Smooth muscle cell (in vitro differentiated cells): ENCODE results near the gene RAP1A. TPM values are rescaled to one million over a fixed set of nuclear protein-coding genes. Genes with fewer than 3 reads are reported as not detected.

ENCODE experiments used
- DNase-seq: peaks from one replicate; lab custom pipeline; 2025; ENCODE audit not compliant: unreplicated experiment; lab: John Stamatoyannopoulos, UW
- H2AFZ ChIP-seq: fragments of 200-600 bp; sonication (generic); 2 replicates; pipeline ENCODE4 v1.6.0; 2016; ENCODE audit warnings: antibody characterized with exemption, low read depth, mild to moderate bottlenecking
- H3F3A ChIP-seq: fragments of 200-600 bp; sonication (generic); 2 replicates; pipeline ENCODE4 v1.6.0; 2017; ENCODE audit warnings: antibody characterized with exemption, low read depth
- H3K27ac ChIP-seq: fragments of 200-600 bp; sonication (generic); 2 replicates; pipeline ENCODE4 v1.5.1; 2016; ENCODE audit warnings: low read depth, mild to moderate bottlenecking
- H3K27me3 ChIP-seq: fragments of 200-600 bp; sonication (generic); 2 replicates; pipeline ENCODE4 v1.6.1; 2016; ENCODE audit warnings: low read depth, mild to moderate bottlenecking
- H3K36me3 ChIP-seq: fragments of 200-600 bp; sonication (generic); 2 replicates; pipeline ENCODE4 v1.5.1; 2016; ENCODE audit warnings: low read depth
- H3K4me1 ChIP-seq: fragments of 200-600 bp; sonication (generic); 2 replicates; pipeline ENCODE4 v1.5.1; 2016; ENCODE audit warnings: low read depth
- H3K4me2 ChIP-seq: fragments of 200-600 bp; sonication (generic); 2 replicates; pipeline ENCODE4 v1.6.0; 2016; ENCODE audit warnings: mild to moderate bottlenecking
- H3K4me3 ChIP-seq: fragments of 200-600 bp; sonication (generic); 2 replicates; pipeline ENCODE4 v1.5.1; 2016; ENCODE audit warnings: mild to moderate bottlenecking
- H3K79me2 ChIP-seq: fragments of 200-600 bp; sonication (generic); 2 replicates; pipeline ENCODE4 v1.6.0; 2016; ENCODE audit warnings: low read depth, mild to moderate bottlenecking
- H3K9ac ChIP-seq: fragments of 200-600 bp; sonication (generic); 2 replicates; pipeline ENCODE4 v1.6.0; 2016; ENCODE audit warnings: low read depth
- H3K9me3 ChIP-seq: fragments of 200-600 bp; sonication (generic); replicated peaks from 2 replicates; pipeline ENCODE4 v1.5.1; 2016; ENCODE audit warnings: low read depth
- H4K20me1 ChIP-seq: fragments of 200-600 bp; sonication (generic); 2 replicates; pipeline ENCODE4 v1.6.0; 2016; ENCODE audit warnings: low read depth
- WGBS: methylation state at CpG from one replicate; pipeline ENCODE4 v1.1.7; 2016; ENCODE audit warnings: low lambda C conversion rate; 5-methylcytosine and 5-hydroxymethylcytosine counted together
- polyA plus RNA-seq: library from polyadenylated mRNA; unstranded; fragments of >200 nt; fragmentation: Nextera tagmentation; extraction: Ambion mirVana; gene quantifications from 2 replicates; pipeline ENCODE4 v1.2.1, GENCODE V29; 2016
- total RNA-seq: library from RNA; depleted of rRNA; stranded (reverse); fragments of >200 nt; gene quantifications from 2 replicates; pipeline ENCODE4 v1.2.3, GENCODE V29; 2014
- TF ChIP-seq, protein P1 (sequence below): fragments of 200-600 bp; sonication (generic); IDR thresholded peaks from 2 replicates; pipeline ENCODE4 v1.5.1; 2017; ENCODE audit warnings: borderline replicate concordance, mild to moderate bottlenecking, antibody characterized with exemption; ENCODE audit not compliant: insufficient read depth, poor library complexity, severe bottlenecking

RAP1A gene
- total and polyA plus RNA-seq, 2 experiments from 2014 or later = 36.8 to 64.9 TPM

DNA sequence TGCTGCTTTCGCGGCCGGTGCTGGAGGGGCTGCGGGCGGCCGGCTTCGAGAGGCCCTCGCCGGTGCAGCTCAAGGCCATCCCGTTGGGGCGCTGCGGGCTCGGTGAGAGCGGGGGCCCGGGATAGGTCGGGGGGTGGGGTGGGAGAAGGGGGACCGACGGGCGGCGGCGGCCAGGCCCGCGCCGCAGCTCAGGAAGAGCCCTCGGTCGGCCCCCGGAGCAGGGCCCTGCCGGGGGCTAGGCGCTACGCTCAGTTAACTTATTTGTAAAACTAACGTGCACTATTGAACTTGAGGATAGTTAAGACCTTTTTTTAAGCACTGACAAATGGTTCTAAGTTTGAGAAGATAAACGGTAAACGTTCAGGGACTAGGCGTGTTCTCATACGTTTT is 136.5 kb downstream of the RAP1A start:
- TF ChIP-seq, protein P1, sequence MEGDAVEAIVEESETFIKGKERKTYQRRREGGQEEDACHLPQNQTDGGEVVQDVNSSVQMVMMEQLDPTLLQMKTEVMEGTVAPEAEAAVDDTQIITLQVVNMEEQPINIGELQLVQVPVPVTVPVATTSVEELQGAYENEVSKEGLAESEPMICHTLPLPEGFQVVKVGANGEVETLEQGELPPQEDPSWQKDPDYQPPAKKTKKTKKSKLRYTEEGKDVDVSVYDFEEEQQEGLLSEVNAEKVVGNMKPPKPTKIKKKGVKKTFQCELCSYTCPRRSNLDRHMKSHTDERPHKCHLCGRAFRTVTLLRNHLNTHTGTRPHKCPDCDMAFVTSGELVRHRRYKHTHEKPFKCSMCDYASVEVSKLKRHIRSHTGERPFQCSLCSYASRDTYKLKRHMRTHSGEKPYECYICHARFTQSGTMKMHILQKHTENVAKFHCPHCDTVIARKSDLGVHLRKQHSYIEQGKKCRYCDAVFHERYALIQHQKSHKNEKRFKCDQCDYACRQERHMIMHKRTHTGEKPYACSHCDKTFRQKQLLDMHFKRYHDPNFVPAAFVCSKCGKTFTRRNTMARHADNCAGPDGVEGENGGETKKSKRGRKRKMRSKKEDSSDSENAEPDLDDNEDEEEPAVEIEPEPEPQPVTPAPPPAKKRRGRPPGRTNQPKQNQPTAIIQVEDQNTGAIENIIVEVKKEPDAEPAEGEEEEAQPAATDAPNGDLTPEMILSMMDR = no peak
- Histone ChIP-seq H3K4me1 (peaks cover 8% of the 10 kb centered on the region), H3K27ac (peak overlapping the region; percentile 92), H2AFZ (peak overlapping the region; percentile 96), H3K4me2 (peak overlapping the region; percentile 94), H3K9ac (peak overlapping the region; percentile 94), H3K36me3 (peaks cover 7% of the 10 kb centered on the region), H3K9me3 (no peaks in the 10 kb centered on the region), H3K27me3 (no peaks in the 10 kb centered on the region), H3K79me2 (peaks cover 27% of the 10 kb centered on the region), H3K4me3 (peak overlapping the region; percentile 91), H3F3A (no peaks in the 10 kb centered on the region), H4K20me1 (no peaks in the 10 kb centered on the region)
- 2% methylated on average over 21 of the region's 35 CpGs for WGBS
- DNase-seq = no peak

DNA sequence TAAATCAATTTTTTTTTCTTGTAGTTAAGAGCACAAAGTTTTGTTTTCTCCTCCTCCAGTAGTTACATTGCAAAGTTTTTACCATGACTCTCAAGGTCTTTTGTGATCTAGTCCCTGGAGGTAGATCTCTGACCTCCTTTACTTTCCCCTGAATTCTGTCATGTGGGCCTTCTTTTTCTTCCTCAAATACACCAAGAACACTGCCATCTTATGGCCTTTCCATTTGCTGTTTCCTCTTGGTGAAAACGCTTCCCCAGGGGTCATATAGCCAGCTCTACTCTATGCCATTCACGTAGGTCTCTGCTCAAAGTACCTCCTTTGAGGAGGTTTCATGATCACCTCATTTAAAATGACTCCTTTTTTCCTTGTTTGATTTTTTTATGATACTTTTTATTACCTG is 138.8 kb downstream of the RAP1A start:
- H3K4me3 ChIP-seq = no peak overlapping the region
- H3K27me3 ChIP-seq = no peaks in the 10 kb centered on the region
- H3F3A ChIP-seq = no peaks in the 10 kb centered on the region
- no peak overlapping the region for H3K4me2 ChIP-seq
- DNase-seq = no peak
- H2AFZ ChIP-seq = no peak overlapping the region
- H4K20me1 ChIP-seq = no peaks in the 10 kb centered on the region
- H3K27ac ChIP-seq = no peak overlapping the region
- peaks cover 27% of the 10 kb centered on the region for H3K79me2 ChIP-seq
- H3K4me1 ChIP-seq = peaks cover 8% of the 10 kb centered on the region
- no peaks in the 10 kb centered on the region for H3K9me3 ChIP-seq
- no peak overlapping the region for H3K9ac ChIP-seq
- H3K36me3 ChIP-seq = peaks cover 21% of the 10 kb centered on the region
- TF ChIP-seq, protein P1 = no peak
- 86% methylated on average over 2 of the region's 2 CpGs for WGBS

DNA sequence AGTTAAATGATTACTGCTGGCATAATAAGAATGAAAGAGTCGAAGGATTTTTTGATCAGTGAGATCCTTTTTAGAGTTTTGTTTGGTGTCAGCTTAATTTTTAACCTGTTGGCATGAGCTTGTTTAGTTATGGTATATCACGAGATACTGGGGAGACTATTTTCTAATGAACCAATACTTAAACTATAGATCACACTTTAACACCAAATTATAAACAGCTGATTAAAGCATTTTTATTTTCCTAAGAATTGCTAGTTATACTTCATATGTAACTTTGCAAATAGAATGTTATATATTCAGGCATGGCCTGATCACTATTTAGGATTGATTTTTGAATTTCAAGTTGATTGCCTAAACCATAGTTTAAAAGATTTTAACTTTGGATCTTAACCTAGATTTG is 142.1 kb downstream of the RAP1A start:
- TF ChIP-seq, protein P1 = no peak

GRCh38 chr1:111762332-111762731 is 142.7 kb downstream of the RAP1A start:
- TF ChIP-seq, protein P1 = no peak
- Histone ChIP-seq H3K27me3 (no peaks in the 10 kb centered on the region), H3K4me3 (no peak overlapping the region), H3F3A (no peaks in the 10 kb centered on the region), H3K36me3 (peaks cover 33% of the 10 kb centered on the region), H3K27ac (no peak overlapping the region), H3K4me1 (no peaks in the 10 kb centered on the region), H2AFZ (no peak overlapping the region), H3K9ac (no peak overlapping the region), H3K4me2 (no peak overlapping the region), H3K79me2 (peaks cover 14% of the 10 kb centered on the region), H4K20me1 (no peaks in the 10 kb centered on the region), H3K9me3 (no peaks in the 10 kb centered on the region)
- DNase-seq = no peak
- WGBS = 98% methylated on average over 2 of the region's 2 CpGs

More for the DNA sequence above, 142.1 kb downstream of the RAP1A start:
- no peak for DNase-seq
- Histone ChIP-seq H3F3A (no peaks in the 10 kb centered on the region), H3K79me2 (peaks cover 20% of the 10 kb centered on the region), H3K27ac (no peak overlapping the region), H3K9me3 (no peaks in the 10 kb centered on the region), H3K9ac (no peak overlapping the region), H2AFZ (no peak overlapping the region), H3K36me3 (peaks cover 33% of the 10 kb centered on the region), H4K20me1 (no peaks in the 10 kb centered on the region), H3K4me2 (no peak overlapping the region), H3K4me3 (no peak overlapping the region), H3K4me1 (peaks cover 4% of the 10 kb centered on the region), H3K27me3 (no peaks in the 10 kb centered on the region)
- WGBS = 91% methylated on average over 2 of the region's 2 CpGs
